ENCODE measurements around the gene FAM149A. TPM values are rescaled to one million over a fixed set of nuclear protein-coding genes. Genes with fewer than 3 reads are reported as not detected.

The FAM149A gene
- total RNA-seq, 2 donors from 2014 or later = 12.9 to 27.0 TPM

GRCh38 chr4:186149872-186150271, 45.4 kb downstream of the FAM149A start:
- no peaks in the 10 kb centered on the region for H3K4me1 ChIP-seq (replicated peaks)
- no peaks in the 10 kb centered on the region for H3K36me3 ChIP-seq
- no peaks in the 10 kb centered on the region for H3K27me3 ChIP-seq (replicated peaks; ENCODE audit: insufficient read depth)
- WGBS = 78% methylated on average over 14 of the region's 14 CpGs
- TF ChIP-seq POLR2AphosphoS5 (IDR thresholded peaks at IDR 0.05) = no peak
- TF ChIP-seq CTCF (IDR thresholded peaks at IDR 0.05) = no peak
- no peak for TF ChIP-seq POLR2A (IDR thresholded peaks at IDR 0.05)
- H3K27ac ChIP-seq = no peak overlapping the region
- H3K4me3 ChIP-seq = no peak overlapping the region
- no peaks in the 10 kb centered on the region for H3K9me3 ChIP-seq
- intact Hi-C loops (cut with DNase I) = no loop called here
- no peak for DNase-seq (ENCODE audit: low spot score)

GRCh38 chr4:186150926-186151325, 46.4 kb downstream of the FAM149A start:
- TF ChIP-seq CTCF (IDR thresholded peaks at IDR 0.05) (no peak), POLR2AphosphoS5 (IDR thresholded peaks at IDR 0.05) (no peak), POLR2A (IDR thresholded peaks at IDR 0.05) (no peak)
- DNase-seq (ENCODE audit: low spot score) = no peak
- Histone ChIP-seq H3K4me3 (no peak overlapping the region), H3K36me3 (no peaks in the 10 kb centered on the region), H3K27ac (no peak overlapping the region), H3K4me1 (replicated peaks) (no peaks in the 10 kb centered on the region), H3K9me3 (no peaks in the 10 kb centered on the region), H3K27me3 (replicated peaks; ENCODE audit: insufficient read depth) (no peaks in the 10 kb centered on the region)
- 90% methylated on average over 13 of the region's 13 CpGs for WGBS
- intact Hi-C loops (cut with DNase I) = no loop called here

GRCh38 chr4:186151499-186151898, 47.0 kb downstream of the FAM149A start:
- Histone ChIP-seq H3K4me1 (replicated peaks) (no peaks in the 10 kb centered on the region), H3K9me3 (no peaks in the 10 kb centered on the region), H3K36me3 (no peaks in the 10 kb centered on the region), H3K4me3 (no peak overlapping the region), H3K27me3 (replicated peaks; ENCODE audit: insufficient read depth) (no peaks in the 10 kb centered on the region), H3K27ac (no peak overlapping the region)
- WGBS = 96% methylated on average over 7 of the region's 7 CpGs
- no peak for DNase-seq (ENCODE audit: low spot score)
- TF ChIP-seq POLR2AphosphoS5 (IDR thresholded peaks at IDR 0.05) (no peak), CTCF (IDR thresholded peaks at IDR 0.05) (no peak), POLR2A (IDR thresholded peaks at IDR 0.05) (no peak)
- intact Hi-C loops (cut with DNase I) = no loop called here

- 83% methylated on average over 17 of the region's 17 CpGs for WGBS
- DNase-seq (ENCODE audit: low spot score) = no peak
- Histone ChIP-seq H3K36me3 (no peaks in the 10 kb centered on the region), H3K4me1 (replicated peaks) (no peaks in the 10 kb centered on the region), H3K4me3 (no peak overlapping the region), H3K9me3 (no peaks in the 10 kb centered on the region), H3K27ac (no peak overlapping the region), H3K27me3 (replicated peaks; ENCODE audit: insufficient read depth) (no peaks in the 10 kb centered on the region)
- no peak for TF ChIP-seq CTCF (IDR thresholded peaks at IDR 0.05)
- TF ChIP-seq POLR2AphosphoS5 (IDR thresholded peaks at IDR 0.05) = no peak
- TF ChIP-seq POLR2A (IDR thresholded peaks at IDR 0.05) = no peak
- intact Hi-C loops (cut with DNase I) = no loop called here
Observed at GRCh38 chr4:186158021-186158813, 53.7 kb downstream of the FAM149A start.

GRCh38 chr4:186158966-186159365, 54.5 kb downstream of the FAM149A start:
- WGBS = 87% methylated on average over 5 of the region's 5 CpGs
- no peak for TF ChIP-seq CTCF (IDR thresholded peaks at IDR 0.05)
- DNase-seq (ENCODE audit: low spot score) = no peak
- H3K4me1 ChIP-seq (replicated peaks) = no peaks in the 10 kb centered on the region
- H3K9me3 ChIP-seq = no peaks in the 10 kb centered on the region
- H3K27me3 ChIP-seq (replicated peaks; ENCODE audit: insufficient read depth) = no peaks in the 10 kb centered on the region
- no peak overlapping the region for H3K4me3 ChIP-seq
- H3K27ac ChIP-seq = no peak overlapping the region
- no peaks in the 10 kb centered on the region for H3K36me3 ChIP-seq
- intact Hi-C loops (cut with DNase I) = no loop called here
